IPS DF 4.7 (cell line): ENCODE measurements around the gene TCFL5.
"Not testable (repeated sequence)": the region's sequence is repeated elsewhere in the genome, so short reads cannot be mapped to it uniquely, and the experiment has no call there.

Experiments
- DNase-seq: peaks from one replicate; pipeline ENCODE4 v3.0.0-alpha.2; 2013; ENCODE audit warnings: low spot score; ENCODE audit errors: extremely low read depth

The TCFL5 gene

GRCh38 chr20:62855120-62855519 is 6.5 kb downstream of the TCFL5 start:
- DNase-seq, result no peak

GRCh38 chr20:62854121-62854520 is 7.5 kb downstream of the TCFL5 start:
- no peak for DNase-seq

- not testable (repeated sequence) for DNase-seq
These were observed 8.3 kb downstream of the TCFL5 start for GRCh38 chr20:62853304-62853703.

GRCh38 chr20:62852841-62853240 is 8.8 kb downstream of the TCFL5 start:
- DNase-seq, result no peak

GRCh38 chr20:62852196-62852595 is 9.4 kb downstream of the TCFL5 start:
- DNase-seq, result no peak

- DNase-seq, result no peak
These were observed 11.2 kb downstream of the TCFL5 start for GRCh38 chr20:62850333-62850974.

GRCh38 chr20:62849431-62849830 is 12.2 kb downstream of the TCFL5 start:
- DNase-seq, result no peak

- DNase-seq, result not testable (repeated sequence)
These were observed 12.7 kb downstream of the TCFL5 start for GRCh38 chr20:62848917-62849316.

- no peak for DNase-seq
These were observed 15.3 kb downstream of the TCFL5 start for GRCh38 chr20:62846166-62846890.

GRCh38 chr20:62845416-62846160 is 16.0 kb downstream of the TCFL5 start:
- no peak for DNase-seq

- no peak for DNase-seq
These were observed 17.4 kb downstream of the TCFL5 start for GRCh38 chr20:62844182-62844581.

GRCh38 chr20:62843656-62844055 is 18.0 kb downstream of the TCFL5 start:
- no peak for DNase-seq

GRCh38 chr20:62841705-62842212 is 19.9 kb downstream of the TCFL5 start:
- no peak for DNase-seq

GRCh38 chr20:62840244-62841197 is 21.1 kb downstream of the TCFL5 start:
- DNase-seq, result no peak

- no peak for DNase-seq
These were observed 21.8 kb downstream of the TCFL5 start for GRCh38 chr20:62839816-62840215.

- no peak for DNase-seq
These were observed 22.4 kb downstream of the TCFL5 start for GRCh38 chr20:62839261-62839660.

- DNase-seq, result no peak
These were observed 23.3 kb downstream of the TCFL5 start for GRCh38 chr20:62838128-62838891.

GRCh38 chr20:62837790-62838127 is 23.9 kb downstream of the TCFL5 start:
- DNase-seq, result no peak

- DNase-seq, result no peak
These were observed 24.6 kb downstream of the TCFL5 start for GRCh38 chr20:62836967-62837490.
